Islet of Langerhans (tissue), 1 donor: ENCODE results near the gene STK24.
"Not testable (repeated sequence)": the region's sequence is repeated elsewhere in the genome, so short reads cannot be mapped to it uniquely, and the experiment has no call there.

Experiments
- FAIRE-seq: peaks from one replicate; lab custom pipeline; 2011; peaks lifted over from hg19 to GRCh38; lab: Jason Lieb, UNC

The STK24 gene

GRCh38 chr13:98434060-98434459, 142.8 kb downstream of the STK24 start:
- FAIRE-seq: no peak

- no peak for FAIRE-seq
Observed at GRCh38 chr13:98433654-98434053, 143.3 kb downstream of the STK24 start.

- FAIRE-seq: no peak
Observed at GRCh38 chr13:98432638-98433037, 144.3 kb downstream of the STK24 start.

- FAIRE-seq: no peak
Observed at GRCh38 chr13:98429977-98430736, 146.8 kb downstream of the STK24 start.

- FAIRE-seq: no peak
Observed at GRCh38 chr13:98429531-98429930, 147.4 kb downstream of the STK24 start.

GRCh38 chr13:98429081-98429480, 147.8 kb downstream of the STK24 start:
- no peak for FAIRE-seq

GRCh38 chr13:98428256-98428966, 148.5 kb downstream of the STK24 start:
- no peak for FAIRE-seq

- FAIRE-seq: no peak
Observed at GRCh38 chr13:98427331-98427995, 149.4 kb downstream of the STK24 start.

- no peak for FAIRE-seq
Observed at GRCh38 chr13:98423417-98423816, 153.5 kb downstream of the STK24 start.

GRCh38 chr13:98422046-98422445, 154.9 kb downstream of the STK24 start:
- no peak for FAIRE-seq

GRCh38 chr13:98420554-98421175, 156.2 kb downstream of the STK24 start:
- no peak for FAIRE-seq

- no peak for FAIRE-seq
Observed at GRCh38 chr13:98419786-98420553, 156.9 kb downstream of the STK24 start.

GRCh38 chr13:98416408-98416807, 160.5 kb downstream of the STK24 start:
- no peak for FAIRE-seq

- FAIRE-seq: no peak
Observed at GRCh38 chr13:98415326-98416070, 161.4 kb downstream of the STK24 start.

GRCh38 chr13:98413796-98414195, 163.1 kb downstream of the STK24 start:
- FAIRE-seq: no peak

GRCh38 chr13:98413278-98413677, 163.6 kb downstream of the STK24 start:
- not testable (repeated sequence) for FAIRE-seq

GRCh38 chr13:98411617-98412265, 165.2 kb downstream of the STK24 start:
- no peak for FAIRE-seq

GRCh38 chr13:98411013-98411412, 165.9 kb downstream of the STK24 start:
- no peak for FAIRE-seq

- FAIRE-seq: no peak
Observed at GRCh38 chr13:98410612-98411011, 166.3 kb downstream of the STK24 start.

GRCh38 chr13:98409281-98409680, 167.6 kb downstream of the STK24 start:
- FAIRE-seq: no peak

GRCh38 chr13:98407575-98407974, 169.3 kb downstream of the STK24 start:
- FAIRE-seq: no peak
